ENCODE data around the gene CCDC187. TPM values are rescaled to one million over a fixed set of nuclear protein-coding genes. Genes with fewer than 3 reads are reported as not detected.

Gene CCDC187
- total RNA-seq, 1 experiment from 2014 or later, result not detected

DNA sequence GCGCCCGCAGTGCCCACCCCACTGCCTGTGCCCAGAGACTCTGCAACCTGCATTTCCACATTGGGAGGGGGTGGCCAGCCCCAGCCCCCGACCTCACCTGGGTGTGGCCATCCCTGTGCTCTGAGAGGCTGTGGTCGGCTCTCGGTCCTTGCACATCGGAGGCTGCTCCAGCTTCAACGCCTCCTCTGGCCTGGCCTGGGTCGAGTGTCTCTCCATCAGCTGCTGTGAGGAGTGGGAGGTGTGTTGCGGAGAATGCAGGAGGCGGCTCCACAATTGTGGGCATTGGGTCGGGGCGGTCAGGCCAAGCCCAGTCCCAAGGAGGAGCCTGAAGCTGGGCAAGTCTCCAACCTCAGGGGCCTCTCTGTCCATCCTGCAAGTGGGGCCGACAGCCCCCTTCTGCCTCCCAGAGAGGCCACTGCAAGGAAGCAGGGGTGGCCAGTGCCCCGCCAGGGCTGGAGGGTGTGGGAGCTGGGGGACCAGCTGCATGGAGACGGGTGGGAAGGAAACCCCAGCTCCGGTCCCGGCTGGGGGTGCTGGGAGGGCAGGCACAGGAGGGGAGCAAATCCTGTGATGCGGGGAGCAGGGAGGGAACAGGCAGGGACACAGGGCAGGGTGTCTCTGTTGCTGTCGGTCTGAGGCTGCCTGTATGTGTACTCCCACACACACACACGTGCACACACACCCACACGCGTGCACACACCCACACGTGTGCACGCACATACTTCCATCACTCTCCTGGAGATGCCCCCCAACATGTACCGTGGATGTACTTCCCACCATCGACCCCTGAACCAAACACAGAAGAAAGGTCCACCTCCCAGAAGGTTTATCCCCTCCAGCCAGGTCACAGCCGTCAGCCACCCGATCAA lies 28.9 kb downstream of the CCDC187 start:
- Histone ChIP-seq H3K36me3 (ENCODE audit: insufficient read depth, low read length, poor library complexity, severe bottlenecking) (no peaks in the 10 kb centered on the region), H3K4me1 (ENCODE audit: insufficient read depth, low read length, poor library complexity, severe bottlenecking) (no peaks in the 10 kb centered on the region), H3K9me3 (ENCODE audit: low read depth, low read length, poor library complexity, severe bottlenecking) (no peaks in the 10 kb centered on the region), H3K27me3 (replicated peaks; ENCODE audit: insufficient read depth, low read depth, low read length, poor library complexity) (no peaks in the 10 kb centered on the region), H3K27ac (ENCODE audit: low read depth, low read length, poor library complexity, severe bottlenecking) (no peak overlapping the region), H3K4me3 (ENCODE audit: low read depth, low read length, poor library complexity, severe bottlenecking) (no peak overlapping the region)
- TF ChIP-seq, protein P1, sequence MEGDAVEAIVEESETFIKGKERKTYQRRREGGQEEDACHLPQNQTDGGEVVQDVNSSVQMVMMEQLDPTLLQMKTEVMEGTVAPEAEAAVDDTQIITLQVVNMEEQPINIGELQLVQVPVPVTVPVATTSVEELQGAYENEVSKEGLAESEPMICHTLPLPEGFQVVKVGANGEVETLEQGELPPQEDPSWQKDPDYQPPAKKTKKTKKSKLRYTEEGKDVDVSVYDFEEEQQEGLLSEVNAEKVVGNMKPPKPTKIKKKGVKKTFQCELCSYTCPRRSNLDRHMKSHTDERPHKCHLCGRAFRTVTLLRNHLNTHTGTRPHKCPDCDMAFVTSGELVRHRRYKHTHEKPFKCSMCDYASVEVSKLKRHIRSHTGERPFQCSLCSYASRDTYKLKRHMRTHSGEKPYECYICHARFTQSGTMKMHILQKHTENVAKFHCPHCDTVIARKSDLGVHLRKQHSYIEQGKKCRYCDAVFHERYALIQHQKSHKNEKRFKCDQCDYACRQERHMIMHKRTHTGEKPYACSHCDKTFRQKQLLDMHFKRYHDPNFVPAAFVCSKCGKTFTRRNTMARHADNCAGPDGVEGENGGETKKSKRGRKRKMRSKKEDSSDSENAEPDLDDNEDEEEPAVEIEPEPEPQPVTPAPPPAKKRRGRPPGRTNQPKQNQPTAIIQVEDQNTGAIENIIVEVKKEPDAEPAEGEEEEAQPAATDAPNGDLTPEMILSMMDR (conservative IDR thresholded peaks at IDR 0.05; ENCODE audit: low read depth, low read length), result no peak
- TF ChIP-seq EZH2 (IDR thresholded peaks at IDR 0.05; ENCODE audit: borderline replicate concordance, low read depth, low read length, poor library complexity, severe bottlenecking), result no peak
- BruUV-seq (replicated peaks), result no TSS peak
- POLR2A ChIA-PET (ENCODE audit: low non-redundant PET), result no interaction called here
- CTCF ChIA-PET, result interaction anchor here (0.5 kb wide), 1 partner anchor 136 kb away, joined by 10 read pairs; no protein-coding TSS in a partner anchor
- intact Hi-C loops (cut with micrococcal nuclease; ENCODE audit: unreplicated experiment), result no loop called here
- DNase-seq (ENCODE audit: low spot score), result no peak

DNA sequence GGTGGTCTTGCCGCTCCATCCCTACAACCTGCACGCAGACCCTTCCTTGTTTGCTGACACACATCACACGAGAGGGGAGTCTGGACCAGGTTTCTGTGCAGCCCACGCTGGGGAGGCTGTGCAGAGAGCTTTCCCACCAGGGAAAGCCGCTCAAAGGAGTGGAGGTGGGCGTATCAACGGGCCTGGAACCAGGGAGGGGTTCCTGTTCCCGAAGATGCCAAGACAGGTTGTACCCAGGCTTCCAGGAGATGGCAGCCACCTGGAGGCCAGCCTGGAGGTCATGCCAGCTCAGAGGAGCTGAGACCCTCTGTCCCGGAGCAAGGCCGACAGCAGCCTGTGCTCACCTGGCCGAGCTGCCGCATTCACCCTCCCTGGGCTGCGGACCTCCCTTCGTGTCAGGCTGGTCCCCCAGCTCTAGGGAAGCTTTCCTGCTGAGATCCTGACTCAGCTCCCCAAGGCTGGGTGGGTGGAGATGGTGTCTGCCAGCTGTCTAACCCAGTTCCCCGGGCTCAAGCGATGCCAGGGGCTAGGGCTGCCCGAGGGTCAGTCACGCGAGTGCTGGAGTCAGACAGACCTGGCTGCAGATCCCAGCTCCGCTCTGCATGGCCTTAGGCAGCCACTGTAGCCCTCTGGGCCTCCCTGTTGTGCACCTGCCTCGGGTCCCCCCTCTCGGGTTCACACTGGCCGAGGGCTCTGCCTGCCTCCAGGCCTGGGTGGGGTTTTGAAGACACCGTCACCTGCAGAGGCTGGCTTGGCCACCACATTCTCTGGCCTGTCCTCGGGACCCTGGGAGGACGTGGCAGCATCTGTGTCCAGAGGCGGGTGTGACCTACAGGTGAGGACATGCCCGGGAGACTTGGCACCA lies 29.7 kb downstream of the CCDC187 start:
- H3K4me3 ChIP-seq (ENCODE audit: low read depth, low read length, poor library complexity, severe bottlenecking), result no peak overlapping the region
- no peaks in the 10 kb centered on the region for H3K4me1 ChIP-seq (ENCODE audit: insufficient read depth, low read length, poor library complexity, severe bottlenecking)
- no peak overlapping the region for H3K27ac ChIP-seq (ENCODE audit: low read depth, low read length, poor library complexity, severe bottlenecking)
- no peaks in the 10 kb centered on the region for H3K9me3 ChIP-seq (ENCODE audit: low read depth, low read length, poor library complexity, severe bottlenecking)
- ChIA-PET POLR2A (ENCODE audit: low non-redundant PET) (no interaction called here), CTCF (no interaction called here)
- no peaks in the 10 kb centered on the region for H3K36me3 ChIP-seq (ENCODE audit: insufficient read depth, low read length, poor library complexity, severe bottlenecking)
- BruUV-seq (replicated peaks), result no TSS peak
- H3K27me3 ChIP-seq (replicated peaks; ENCODE audit: insufficient read depth, low read depth, low read length, poor library complexity), result no peaks in the 10 kb centered on the region
- intact Hi-C loops (cut with micrococcal nuclease; ENCODE audit: unreplicated experiment), result no loop called here
- DNase-seq (ENCODE audit: low spot score), result no peak
- TF ChIP-seq, protein P1 (conservative IDR thresholded peaks at IDR 0.05; ENCODE audit: low read depth, low read length), result no peak

DNA sequence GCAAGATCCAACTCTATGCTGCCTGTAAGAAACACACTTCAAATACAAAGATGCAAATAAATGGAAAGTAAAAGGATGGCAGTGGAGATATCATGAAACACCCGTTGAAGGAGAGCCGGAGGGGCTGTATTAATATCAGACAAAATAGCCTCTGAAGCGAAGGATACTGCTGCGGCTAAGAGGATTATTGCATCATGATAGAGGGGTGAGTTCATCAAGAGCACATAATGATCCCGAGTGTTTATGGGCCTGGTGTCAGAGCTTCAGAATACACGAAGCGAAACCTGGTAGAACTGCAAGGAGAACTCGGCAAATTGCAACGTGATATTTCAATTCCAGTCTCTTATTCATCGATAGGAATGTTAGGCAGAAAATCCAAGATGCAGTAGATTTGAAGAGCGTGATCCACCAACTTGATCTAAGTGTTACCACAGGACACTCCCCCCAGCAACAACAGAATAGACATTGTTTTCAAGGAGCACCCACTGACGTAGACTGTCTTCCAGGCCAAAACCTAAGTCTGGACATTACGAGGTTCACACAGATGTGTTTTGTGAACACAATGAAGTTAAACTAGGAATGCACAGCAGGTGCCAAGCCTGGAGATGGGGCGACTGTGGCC lies 30.5 kb downstream of the CCDC187 start:
- Histone ChIP-seq H3K4me1 (ENCODE audit: insufficient read depth, low read length, poor library complexity, severe bottlenecking) (no peaks in the 10 kb centered on the region), H3K9me3 (ENCODE audit: low read depth, low read length, poor library complexity, severe bottlenecking) (no peaks in the 10 kb centered on the region), H3K27ac (ENCODE audit: low read depth, low read length, poor library complexity, severe bottlenecking) (no peak overlapping the region), H3K36me3 (ENCODE audit: insufficient read depth, low read length, poor library complexity, severe bottlenecking) (no peaks in the 10 kb centered on the region), H3K4me3 (ENCODE audit: low read depth, low read length, poor library complexity, severe bottlenecking) (no peak overlapping the region), H3K27me3 (replicated peaks; ENCODE audit: insufficient read depth, low read depth, low read length, poor library complexity) (no peaks in the 10 kb centered on the region)
- CTCF ChIA-PET, result interaction anchor here (0.6 kb wide), 1 partner anchor 140 kb away, joined by 4 read pairs; no protein-coding TSS in a partner anchor
- no peak for TF ChIP-seq EZH2 (IDR thresholded peaks at IDR 0.05; ENCODE audit: borderline replicate concordance, low read depth, low read length, poor library complexity, severe bottlenecking)
- TF ChIP-seq, protein P1 (conservative IDR thresholded peaks at IDR 0.05; ENCODE audit: low read depth, low read length), result no peak
- DNase-seq (ENCODE audit: low spot score), result no peak
- POLR2A ChIA-PET (ENCODE audit: low non-redundant PET), result no interaction called here
- BruUV-seq (replicated peaks), result no TSS peak
- intact Hi-C loops (cut with micrococcal nuclease; ENCODE audit: unreplicated experiment), result no loop called here
